ENCODE measurements around the gene USP17L29. TPM values are rescaled to one million over a fixed set of nuclear protein-coding genes. Genes with fewer than 3 reads are reported as not detected.
"Not testable (repeated sequence)": the region's sequence is repeated elsewhere in the genome, so short reads cannot be mapped to it uniquely, and the experiment has no call there.

The USP17L29 gene
- total and polyA plus RNA-seq, 2 of the 8 experiments (the other 6 are each of a cell fraction or from before 2014, with no cell fraction given), result not detected

DNA sequence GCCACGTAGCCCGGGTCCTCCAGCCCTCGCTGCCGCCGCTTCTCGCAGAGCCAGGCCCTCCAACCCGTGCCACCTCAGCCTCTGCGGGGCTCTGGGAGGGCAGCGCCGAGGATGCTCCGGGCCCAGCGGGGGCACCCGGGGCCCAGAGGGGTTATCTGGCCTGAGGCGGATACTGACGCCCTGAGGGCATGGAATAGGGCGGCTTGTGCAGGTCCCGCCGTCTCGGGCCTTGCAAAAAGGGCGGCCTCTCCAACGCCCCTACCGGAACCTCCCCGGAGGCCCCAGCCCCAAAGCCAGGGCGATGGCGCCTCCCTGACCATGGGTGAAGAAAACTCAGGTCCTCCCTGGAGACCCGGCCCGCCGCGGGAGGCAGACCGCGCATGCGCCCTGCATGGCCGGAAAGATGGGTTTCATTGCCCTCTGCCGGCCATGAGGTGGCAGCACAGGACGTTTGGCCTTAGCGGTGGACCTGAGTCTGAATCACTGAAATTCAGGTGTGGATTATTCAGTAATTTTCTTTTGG lies 27.6 kb downstream of the USP17L29 start:
- 73% methylated on average over 19 of the region's 36 CpGs; no CpG with 5 or more reads in 1 of the 2 experiments for WGBS, 2 experiments (ENCODE audit: extremely low coverage in 1 of 2, insufficient coverage in 1 of 2, insufficient read length in 1 of 2, insufficient replicate concordance in 2 of 2, low coverage in 1 of 2, low lambda C conversion rate in 2 of 2, missing lambda C conversion rate in 1 of 2)
- H3K4me2 ChIP-seq (ENCODE audit: insufficient read depth in 1 of 2, low read depth in 2 of 2, low read length in 2 of 2); H4K20me1 ChIP-seq (replicated peaks in 1 of 2; ENCODE audit: control insufficient read depth in 1 of 2, insufficient read depth in 2 of 2, low read length in 2 of 2); H3K18ac ChIP-seq (ENCODE audit: extremely low read depth, low read length); H4K91ac ChIP-seq (replicated peaks; ENCODE audit: insufficient read length, low read length); POLR2A ChIA-PET (ENCODE audit: partially characterized antibody); H4K8ac ChIP-seq (ENCODE audit: extremely low read depth, insufficient read depth, low read length); CTCF ChIA-PET (ENCODE audit: partially characterized antibody); H3K36me3 ChIP-seq (ENCODE audit: control insufficient read depth in 2 of 4, insufficient read depth in 4 of 4, low read length in 3 of 4); H2AK5ac ChIP-seq (ENCODE audit: low read depth, low read length); H3K14ac ChIP-seq (ENCODE audit: insufficient read length); H3K4me1 ChIP-seq (replicated peaks in 1 of 4; ENCODE audit: control insufficient read depth in 3 of 4, insufficient read depth in 4 of 4, low read length in 3 of 4); H3K27me3 ChIP-seq (replicated peaks in 1 of 4; ENCODE audit: control insufficient read depth in 3 of 4, extremely low read depth in 1 of 4, insufficient read depth in 3 of 4, low read length in 3 of 4); H3K79me1 ChIP-seq (ENCODE audit: low read depth, low read length); H3K4me3 ChIP-seq (ENCODE audit: extremely low read depth in 1 of 4, insufficient read depth in 2 of 4, low read depth in 3 of 4, low read length in 4 of 4); H3K4ac ChIP-seq (replicated peaks; ENCODE audit: insufficient read length, low read depth, low read length); FAIRE-seq; H2BK120ac ChIP-seq (replicated peaks; ENCODE audit: low read depth, low read length); H3K27ac ChIP-seq (ENCODE audit: low read depth, low read length); H3K9ac ChIP-seq (replicated peaks in 1 of 4; ENCODE audit: extremely low read depth in 1 of 4, low read depth in 3 of 4, low read length in 3 of 4); H2BK5ac ChIP-seq (ENCODE audit: low read depth, low read length); H2BK12ac ChIP-seq (ENCODE audit: low read depth, low read length); H4K5ac ChIP-seq (ENCODE audit: insufficient read length, low read depth, low read length); H2BK15ac ChIP-seq (ENCODE audit: low read length); H3K23ac ChIP-seq (ENCODE audit: insufficient read length); H3K23me2 ChIP-seq (ENCODE audit: low read depth, low read length); H3K79me2 ChIP-seq (ENCODE audit: control insufficient read depth in 1 of 2, insufficient read depth in 2 of 2, low read length in 2 of 2); H3K56ac ChIP-seq (replicated peaks; ENCODE audit: insufficient read length, low read depth, low read length); H2BK20ac ChIP-seq (ENCODE audit: low read length); H2AFZ ChIP-seq (ENCODE audit: low read length): not testable (repeated sequence)
- peaks cover 10 to 48% of the 10 kb centered on the region in 2 experiments; a peak in 3 of 4 replicates for H3K9me3 ChIP-seq (ENCODE audit: insufficient read depth in 2 of 2, low read depth in 1 of 2, low read length in 1 of 2)
- TF ChIP-seq RAD21 (IDR thresholded peaks at IDR 0.05 in 1 of 2, conservative IDR thresholded peaks at IDR 0.05 in 1 of 2; ENCODE audit: low read depth in 2 of 2, low read length in 2 of 2), result peak; percentile 3 to 9; a peak in 1 of 4 replicates
- peak in 1 of 2 experiments; percentile 66 for DNase-seq (ENCODE audit: low read depth in 1 of 2, low spot score in 2 of 2)
